Endothelial cell (in vitro differentiated cells): Measurements from ENCODE around the gene TFPT. TPM values are rescaled to one million over a fixed set of nuclear protein-coding genes. Genes with fewer than 3 reads are reported as not detected.
A peak's percentile ranks its signal among the peaks of the same experiment; 100 is the strongest.

Source experiments
- DNase-seq: peaks from one replicate; pipeline ENCODE4 v3.0.0; 2021; ENCODE audit warnings: low spot score
- H3K27ac Mint-ChIP-seq: one replicate; pipeline ENCODE4 v1.8.0; 2021; ENCODE audit warnings: mixed read lengths, inconsistent platforms; ENCODE audit not compliant: unreplicated experiment
- H3K27me3 Mint-ChIP-seq: one replicate; pipeline ENCODE4 v1.8.0; 2021; ENCODE audit warnings: mild to moderate bottlenecking, moderate library complexity, mixed read lengths, inconsistent platforms; ENCODE audit not compliant: unreplicated experiment
- H3K36me3 Mint-ChIP-seq: one replicate; pipeline ENCODE4 v1.8.0; 2021; ENCODE audit warnings: mild to moderate bottlenecking, low read depth, mixed read lengths, inconsistent platforms; ENCODE audit not compliant: unreplicated experiment
- H3K4me1 Mint-ChIP-seq: one replicate; pipeline ENCODE4 v1.8.0; 2021; ENCODE audit warnings: mild to moderate bottlenecking, mixed read lengths, inconsistent platforms; ENCODE audit not compliant: unreplicated experiment
- H3K4me3 Mint-ChIP-seq: one replicate; pipeline ENCODE4 v1.8.0; 2021; ENCODE audit warnings: mild to moderate bottlenecking, mixed read lengths, inconsistent platforms; ENCODE audit not compliant: unreplicated experiment
- H3K9me3 Mint-ChIP-seq: one replicate; pipeline ENCODE4 v1.8.0; 2021; ENCODE audit warnings: mixed read lengths, inconsistent platforms; ENCODE audit not compliant: unreplicated experiment
- total RNA-seq: library from RNA; stranded (reverse); fragmentation: NEBNext Ultra II Directional; extraction: Animal tissue kit (Norgen Biotek cat#: 25700); gene quantifications from one replicate; pipeline ENCODE4 v1.2.1, GENCODE V29; 2021; ENCODE audit not compliant: unreplicated experiment
- TF ChIP-seq, protein P1 (sequence below): fragments of 200-600 bp; sonication (generic); IDR thresholded peaks from one replicate; pipeline ENCODE4 v1.5.0; 2021; ENCODE audit warnings: antibody characterized with exemption; ENCODE audit not compliant: unreplicated experiment

TFPT gene
- total RNA-seq, 1 donor from 2014 or later: 24.8 TPM

DNA sequence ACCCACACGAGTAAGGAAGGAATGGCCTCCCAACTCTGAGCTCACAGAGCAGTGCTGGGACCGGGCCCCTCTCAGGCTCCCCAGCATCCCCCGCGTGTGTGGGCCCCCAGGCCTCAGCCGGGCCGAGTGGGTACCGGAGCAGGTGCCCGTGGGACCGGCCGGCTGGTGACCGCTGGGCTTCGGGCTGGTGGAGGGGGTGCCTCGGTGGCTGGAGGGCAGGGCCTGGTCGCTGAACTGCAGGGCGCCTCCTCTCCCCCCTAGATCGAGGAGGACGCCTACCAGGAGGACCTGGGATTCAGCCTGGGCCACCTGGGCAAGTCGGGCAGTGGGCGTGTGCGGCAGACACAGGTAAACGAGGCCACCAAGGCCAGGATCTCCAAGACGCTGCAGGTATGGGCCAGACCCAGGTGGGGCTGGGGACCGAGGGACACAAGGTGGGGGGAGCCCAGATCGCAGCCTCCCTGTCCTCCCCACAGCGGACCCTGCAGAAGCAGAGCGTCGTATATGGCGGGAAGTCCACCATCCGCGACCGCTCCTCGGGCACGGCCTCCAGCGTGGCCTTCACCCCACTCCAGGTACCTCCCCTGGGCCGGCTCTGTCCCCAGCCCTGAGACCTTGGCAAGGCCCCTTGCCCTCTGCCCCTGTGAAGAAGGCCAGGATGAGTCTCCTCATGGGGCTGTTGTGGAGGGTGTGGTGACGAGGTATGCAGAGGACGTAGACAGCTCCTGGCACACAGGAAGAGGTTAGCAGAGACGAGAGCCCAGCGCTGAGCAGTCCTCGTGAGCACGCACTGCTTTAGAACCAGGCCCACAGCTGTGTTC is 13.5 kb upstream of the TFPT start:
- Mint-ChIP-seq H3K9me3 (no peaks in the 10 kb centered on the region), H3K27ac (no peak overlapping the region), H3K4me1 (no peaks in the 10 kb centered on the region), H3K36me3 (peaks cover 13% of the 10 kb centered on the region), H3K27me3 (peaks cover 6% of the 10 kb centered on the region), H3K4me3 (no peak overlapping the region)
- TF ChIP-seq, protein P1, sequence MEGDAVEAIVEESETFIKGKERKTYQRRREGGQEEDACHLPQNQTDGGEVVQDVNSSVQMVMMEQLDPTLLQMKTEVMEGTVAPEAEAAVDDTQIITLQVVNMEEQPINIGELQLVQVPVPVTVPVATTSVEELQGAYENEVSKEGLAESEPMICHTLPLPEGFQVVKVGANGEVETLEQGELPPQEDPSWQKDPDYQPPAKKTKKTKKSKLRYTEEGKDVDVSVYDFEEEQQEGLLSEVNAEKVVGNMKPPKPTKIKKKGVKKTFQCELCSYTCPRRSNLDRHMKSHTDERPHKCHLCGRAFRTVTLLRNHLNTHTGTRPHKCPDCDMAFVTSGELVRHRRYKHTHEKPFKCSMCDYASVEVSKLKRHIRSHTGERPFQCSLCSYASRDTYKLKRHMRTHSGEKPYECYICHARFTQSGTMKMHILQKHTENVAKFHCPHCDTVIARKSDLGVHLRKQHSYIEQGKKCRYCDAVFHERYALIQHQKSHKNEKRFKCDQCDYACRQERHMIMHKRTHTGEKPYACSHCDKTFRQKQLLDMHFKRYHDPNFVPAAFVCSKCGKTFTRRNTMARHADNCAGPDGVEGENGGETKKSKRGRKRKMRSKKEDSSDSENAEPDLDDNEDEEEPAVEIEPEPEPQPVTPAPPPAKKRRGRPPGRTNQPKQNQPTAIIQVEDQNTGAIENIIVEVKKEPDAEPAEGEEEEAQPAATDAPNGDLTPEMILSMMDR: no peak
- no peak for DNase-seq

DNA sequence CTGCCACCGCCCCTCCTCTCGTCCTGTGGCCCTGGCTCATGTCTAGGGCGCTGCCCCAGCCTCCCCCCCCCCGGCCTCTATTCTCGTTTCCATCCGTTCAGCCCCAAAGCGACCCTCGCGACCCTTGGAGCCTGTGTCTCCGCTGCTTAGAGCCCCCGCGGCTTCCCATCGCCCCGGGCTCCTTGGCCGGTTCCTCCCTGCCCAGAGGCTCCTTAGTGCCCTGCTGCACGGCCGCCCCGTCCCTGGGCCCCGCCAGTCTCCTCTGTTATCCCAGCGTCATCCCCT is 12.9 kb upstream of the TFPT start:
- DNase-seq: no peak
- peaks cover 7% of the 10 kb centered on the region for H3K27me3 Mint-ChIP-seq
- no peaks in the 10 kb centered on the region for H3K4me1 Mint-ChIP-seq
- no peak overlapping the region for H3K4me3 Mint-ChIP-seq
- TF ChIP-seq, protein P1: no peak
- peaks cover 13% of the 10 kb centered on the region for H3K36me3 Mint-ChIP-seq
- H3K9me3 Mint-ChIP-seq: no peaks in the 10 kb centered on the region
- H3K27ac Mint-ChIP-seq: no peak overlapping the region

DNA sequence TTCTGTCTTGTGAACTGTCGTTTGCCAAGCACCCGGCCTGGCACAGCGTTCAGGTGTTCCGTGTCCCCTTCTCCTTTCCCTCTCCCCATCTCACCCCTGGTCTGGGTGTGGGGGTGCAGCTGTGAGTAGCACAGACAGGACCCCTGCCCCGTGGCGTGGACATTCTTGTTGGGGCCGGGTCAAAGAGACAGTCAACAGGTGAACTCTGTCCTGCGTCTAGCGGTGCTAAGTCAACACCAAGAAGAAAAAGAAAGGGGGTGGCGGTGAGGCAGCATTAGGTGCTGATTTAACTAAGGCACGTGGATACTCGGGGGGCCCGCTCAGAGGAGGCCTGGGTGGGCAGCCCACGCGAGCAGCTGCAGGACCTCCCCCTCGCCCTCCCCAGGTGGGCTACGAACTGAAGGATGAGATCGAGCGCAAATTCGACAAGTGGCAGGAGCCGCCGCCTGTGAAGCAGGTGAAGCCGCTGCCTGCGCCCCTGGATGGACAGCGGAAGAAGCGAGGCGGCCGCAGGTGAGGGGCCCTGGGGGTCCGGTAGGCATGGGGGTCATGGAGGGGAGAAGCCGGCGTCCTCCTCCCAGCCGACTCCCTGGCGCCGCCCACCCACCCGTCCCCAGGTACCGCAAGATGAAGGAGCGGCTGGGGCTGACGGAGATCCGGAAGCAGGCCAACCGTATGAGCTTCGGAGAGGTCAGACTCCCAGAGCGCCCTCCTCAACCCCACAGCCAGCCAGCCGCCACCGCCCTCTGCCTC is 12.4 kb upstream of the TFPT start:
- H3K27ac Mint-ChIP-seq: no peak overlapping the region
- H3K4me1 Mint-ChIP-seq: no peaks in the 10 kb centered on the region
- peaks cover 10% of the 10 kb centered on the region for H3K27me3 Mint-ChIP-seq
- TF ChIP-seq, protein P1: no peak
- DNase-seq: no peak
- H3K36me3 Mint-ChIP-seq: peaks cover 16% of the 10 kb centered on the region
- no peaks in the 10 kb centered on the region for H3K9me3 Mint-ChIP-seq
- peak overlapping the region; percentile 59 for H3K4me3 Mint-ChIP-seq

DNA sequence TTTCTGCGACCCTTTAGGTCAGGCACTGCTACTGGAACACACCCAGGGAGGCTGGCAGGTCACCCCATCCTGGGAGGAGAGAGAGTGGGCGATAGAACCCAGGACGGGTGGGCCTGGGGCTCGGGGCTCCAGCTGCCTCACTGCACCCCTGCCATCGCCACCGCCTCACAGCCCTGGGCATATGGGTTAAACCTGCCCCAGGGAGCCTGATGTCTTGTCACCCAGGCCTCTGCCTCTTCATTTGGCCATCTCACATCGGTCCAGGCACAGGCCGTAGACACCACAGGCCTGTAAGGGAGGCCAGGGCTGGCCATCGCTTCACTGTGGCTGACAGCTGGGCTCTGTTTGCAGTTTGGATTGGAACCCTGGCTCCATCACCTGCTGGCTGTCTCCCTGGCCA is 10.3 kb upstream of the TFPT start:
- no peak for DNase-seq
- TF ChIP-seq, protein P1: no peak
- H3K36me3 Mint-ChIP-seq: peaks cover 27% of the 10 kb centered on the region
- no peak overlapping the region for H3K4me3 Mint-ChIP-seq
- no peaks in the 10 kb centered on the region for H3K9me3 Mint-ChIP-seq
- H3K4me1 Mint-ChIP-seq: no peaks in the 10 kb centered on the region
- H3K27me3 Mint-ChIP-seq: peaks cover 10% of the 10 kb centered on the region
- peak overlapping the region; percentile 30 for H3K27ac Mint-ChIP-seq

DNA sequence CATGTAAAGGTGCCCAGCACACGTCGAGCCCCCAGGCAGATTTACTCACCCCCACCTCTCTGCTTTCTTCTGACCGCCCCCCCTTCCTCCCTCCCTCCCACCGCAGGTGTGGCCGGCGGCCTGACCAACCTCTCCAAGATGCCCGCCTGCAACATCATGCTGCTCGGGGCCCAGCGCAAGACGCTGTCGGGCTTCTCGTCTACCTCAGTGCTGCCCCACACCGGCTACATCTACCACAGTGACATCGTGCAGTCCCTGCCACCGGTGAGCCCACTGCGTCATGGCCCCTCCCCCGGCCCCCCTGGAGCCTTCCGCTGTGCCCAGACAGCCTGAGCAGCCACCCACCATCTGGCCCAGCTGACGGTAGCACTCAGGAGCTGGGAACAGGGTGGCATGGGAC is 8.9 kb upstream of the TFPT start:
- H3K36me3 Mint-ChIP-seq: peaks cover 35% of the 10 kb centered on the region
- DNase-seq: no peak

More for the DNA sequence above, 8.9 kb upstream of the TFPT start:
- H3K4me1 Mint-ChIP-seq: no peaks in the 10 kb centered on the region
- H3K27me3 Mint-ChIP-seq: peaks cover 14% of the 10 kb centered on the region
- TF ChIP-seq, protein P1: no peak
- H3K4me3 Mint-ChIP-seq: no peak overlapping the region
- H3K9me3 Mint-ChIP-seq: no peaks in the 10 kb centered on the region
- H3K27ac Mint-ChIP-seq: no peak overlapping the region
